ENCODE measurements around the gene CAMK1G. TPM values are rescaled to one million over a fixed set of nuclear protein-coding genes. Genes with fewer than 3 reads are reported as not detected.

The CAMK1G gene
- total and polyA plus RNA-seq, 2 experiments from 2014 or later, result 0.32 to 0.76 TPM

DNA sequence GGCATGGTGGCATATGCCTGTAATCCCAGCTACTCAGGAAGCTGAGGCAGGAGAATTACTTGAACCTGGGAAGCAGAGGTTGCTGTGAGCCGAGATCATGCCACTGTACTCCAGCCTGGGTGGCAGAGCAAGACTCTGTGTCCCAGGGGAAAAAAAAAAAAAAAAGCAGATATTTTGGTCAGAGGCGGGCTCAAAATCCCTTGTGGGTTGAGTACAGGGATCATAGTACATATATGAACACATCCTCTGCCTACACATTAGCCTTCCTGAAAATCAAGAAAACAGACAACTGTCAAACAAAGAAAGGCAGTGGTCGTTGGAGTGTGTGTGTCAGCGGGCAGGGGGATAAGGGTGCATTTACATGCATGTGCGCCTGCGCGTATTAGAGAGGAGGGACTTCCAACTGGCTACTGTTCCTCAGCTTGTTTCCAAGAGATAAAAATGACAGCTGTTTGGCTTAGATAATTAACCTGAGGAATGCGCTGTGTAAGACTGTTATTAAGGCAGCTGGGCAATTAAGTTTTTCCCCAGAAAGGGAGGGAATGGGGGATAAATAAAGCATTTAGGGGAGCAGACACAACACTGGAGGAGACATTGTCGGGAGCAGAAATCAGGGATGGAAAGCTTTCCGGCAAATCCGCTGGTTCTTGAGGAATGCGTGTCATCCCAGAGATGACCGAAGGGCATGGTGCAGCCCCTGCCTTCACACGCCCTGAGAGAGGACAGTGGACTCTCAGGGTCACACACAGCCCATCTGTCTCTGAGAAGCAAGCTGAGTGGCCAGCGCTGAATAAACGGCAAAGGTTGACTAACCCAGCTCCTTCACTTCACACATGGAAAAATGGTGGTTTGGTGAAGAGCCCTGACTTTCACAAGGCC is 62.3 kb downstream of the CAMK1G start (continued):
- TF ChIP-seq, protein P1, sequence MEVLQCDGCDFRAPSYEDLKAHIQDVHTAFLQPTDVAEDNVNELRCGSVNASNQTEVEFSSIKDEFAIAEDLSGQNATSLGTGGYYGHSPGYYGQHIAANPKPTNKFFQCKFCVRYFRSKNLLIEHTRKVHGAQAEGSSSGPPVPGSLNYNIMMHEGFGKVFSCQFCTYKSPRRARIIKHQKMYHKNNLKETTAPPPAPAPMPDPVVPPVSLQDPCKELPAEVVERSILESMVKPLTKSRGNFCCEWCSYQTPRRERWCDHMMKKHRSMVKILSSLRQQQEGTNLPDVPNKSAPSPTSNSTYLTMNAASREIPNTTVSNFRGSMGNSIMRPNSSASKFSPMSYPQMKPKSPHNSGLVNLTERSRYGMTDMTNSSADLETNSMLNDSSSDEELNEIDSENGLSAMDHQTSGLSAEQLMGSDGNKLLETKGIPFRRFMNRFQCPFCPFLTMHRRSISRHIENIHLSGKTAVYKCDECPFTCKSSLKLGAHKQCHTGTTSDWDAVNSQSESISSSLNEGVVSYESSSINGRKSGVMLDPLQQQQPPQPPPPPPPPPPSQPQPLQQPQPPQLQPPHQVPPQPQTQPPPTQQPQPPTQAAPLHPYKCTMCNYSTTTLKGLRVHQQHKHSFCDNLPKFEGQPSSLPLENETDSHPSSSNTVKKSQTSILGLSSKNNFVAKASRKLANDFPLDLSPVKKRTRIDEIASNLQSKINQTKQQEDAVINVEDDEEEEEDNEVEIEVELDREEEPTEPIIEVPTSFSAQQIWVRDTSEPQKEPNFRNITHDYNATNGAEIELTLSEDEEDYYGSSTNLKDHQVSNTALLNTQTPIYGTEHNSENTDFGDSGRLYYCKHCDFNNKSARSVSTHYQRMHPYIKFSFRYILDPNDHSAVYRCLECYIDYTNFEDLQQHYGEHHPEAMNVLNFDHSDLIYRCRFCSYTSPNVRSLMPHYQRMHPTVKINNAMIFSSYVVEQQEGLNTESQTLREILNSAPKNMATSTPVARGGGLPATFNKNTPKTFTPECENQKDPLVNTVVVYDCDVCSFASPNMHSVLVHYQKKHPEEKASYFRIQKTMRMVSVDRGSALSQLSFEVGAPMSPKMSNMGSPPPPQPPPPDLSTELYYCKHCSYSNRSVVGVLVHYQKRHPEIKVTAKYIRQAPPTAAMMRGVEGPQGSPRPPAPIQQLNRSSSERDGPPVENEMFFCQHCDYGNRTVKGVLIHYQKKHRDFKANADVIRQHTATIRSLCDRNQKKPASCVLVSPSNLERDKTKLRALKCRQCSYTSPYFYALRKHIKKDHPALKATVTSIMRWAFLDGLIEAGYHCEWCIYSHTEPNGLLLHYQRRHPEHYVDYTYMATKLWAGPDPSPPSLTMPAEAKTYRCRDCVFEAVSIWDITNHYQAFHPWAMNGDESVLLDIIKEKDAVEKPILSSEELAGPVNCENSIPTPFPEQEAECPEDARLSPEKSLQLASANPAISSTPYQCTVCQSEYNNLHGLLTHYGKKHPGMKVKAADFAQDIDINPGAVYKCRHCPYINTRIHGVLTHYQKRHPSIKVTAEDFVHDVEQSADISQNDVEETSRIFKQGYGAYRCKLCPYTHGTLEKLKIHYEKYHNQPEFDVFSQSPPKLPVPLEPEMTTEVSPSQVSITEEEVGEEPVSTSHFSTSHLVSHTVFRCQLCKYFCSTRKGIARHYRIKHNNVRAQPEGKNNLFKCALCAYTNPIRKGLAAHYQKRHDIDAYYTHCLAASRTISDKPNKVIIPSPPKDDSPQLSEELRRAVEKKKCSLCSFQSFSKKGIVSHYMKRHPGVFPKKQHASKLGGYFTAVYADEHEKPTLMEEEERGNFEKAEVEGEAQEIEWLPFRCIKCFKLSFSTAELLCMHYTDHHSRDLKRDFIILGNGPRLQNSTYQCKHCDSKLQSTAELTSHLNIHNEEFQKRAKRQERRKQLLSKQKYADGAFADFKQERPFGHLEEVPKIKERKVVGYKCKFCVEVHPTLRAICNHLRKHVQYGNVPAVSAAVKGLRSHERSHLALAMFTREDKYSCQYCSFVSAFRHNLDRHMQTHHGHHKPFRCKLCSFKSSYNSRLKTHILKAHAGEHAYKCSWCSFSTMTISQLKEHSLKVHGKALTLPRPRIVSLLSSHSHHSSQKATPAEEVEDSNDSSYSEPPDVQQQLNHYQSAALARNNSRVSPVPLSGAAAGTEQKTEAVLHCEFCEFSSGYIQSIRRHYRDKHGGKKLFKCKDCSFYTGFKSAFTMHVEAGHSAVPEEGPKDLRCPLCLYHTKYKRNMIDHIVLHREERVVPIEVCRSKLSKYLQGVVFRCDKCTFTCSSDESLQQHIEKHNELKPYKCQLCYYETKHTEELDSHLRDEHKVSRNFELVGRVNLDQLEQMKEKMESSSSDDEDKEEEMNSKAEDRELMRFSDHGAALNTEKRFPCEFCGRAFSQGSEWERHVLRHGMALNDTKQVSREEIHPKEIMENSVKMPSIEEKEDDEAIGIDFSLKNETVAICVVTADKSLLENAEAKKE (CRISPR knock-in tag; IDR thresholded peaks at IDR 0.05), result no peak
- TF ChIP-seq CREB1 (CRISPR knock-in tag; IDR thresholded peaks at IDR 0.05; ENCODE audit: low read depth) (no peak), EZH2 (IDR thresholded peaks at IDR 0.05; ENCODE audit: low read depth, unreplicated experiment) (no peak), ZNF331 (CRISPR knock-in tag; IDR thresholded peaks at IDR 0.05; ENCODE audit: low read depth) (no peak), EZH2phosphoT487 (IDR thresholded peaks at IDR 0.05; ENCODE audit: unreplicated experiment) (no peak), STAT1 (IDR thresholded peaks at IDR 0.05; ENCODE audit: unreplicated experiment) (no peak), POLR2AphosphoS5 (IDR thresholded peaks at IDR 0.05; ENCODE audit: low read depth) (no peak), JUNB (IDR thresholded peaks at IDR 0.05; ENCODE audit: unreplicated experiment) (no peak)
- TF ChIP-seq, protein P2, sequence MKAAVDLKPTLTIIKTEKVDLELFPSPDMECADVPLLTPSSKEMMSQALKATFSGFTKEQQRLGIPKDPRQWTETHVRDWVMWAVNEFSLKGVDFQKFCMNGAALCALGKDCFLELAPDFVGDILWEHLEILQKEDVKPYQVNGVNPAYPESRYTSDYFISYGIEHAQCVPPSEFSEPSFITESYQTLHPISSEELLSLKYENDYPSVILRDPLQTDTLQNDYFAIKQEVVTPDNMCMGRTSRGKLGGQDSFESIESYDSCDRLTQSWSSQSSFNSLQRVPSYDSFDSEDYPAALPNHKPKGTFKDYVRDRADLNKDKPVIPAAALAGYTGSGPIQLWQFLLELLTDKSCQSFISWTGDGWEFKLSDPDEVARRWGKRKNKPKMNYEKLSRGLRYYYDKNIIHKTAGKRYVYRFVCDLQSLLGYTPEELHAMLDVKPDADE (IDR thresholded peaks at IDR 0.05), result no peak
- TF ChIP-seq, protein P3, sequence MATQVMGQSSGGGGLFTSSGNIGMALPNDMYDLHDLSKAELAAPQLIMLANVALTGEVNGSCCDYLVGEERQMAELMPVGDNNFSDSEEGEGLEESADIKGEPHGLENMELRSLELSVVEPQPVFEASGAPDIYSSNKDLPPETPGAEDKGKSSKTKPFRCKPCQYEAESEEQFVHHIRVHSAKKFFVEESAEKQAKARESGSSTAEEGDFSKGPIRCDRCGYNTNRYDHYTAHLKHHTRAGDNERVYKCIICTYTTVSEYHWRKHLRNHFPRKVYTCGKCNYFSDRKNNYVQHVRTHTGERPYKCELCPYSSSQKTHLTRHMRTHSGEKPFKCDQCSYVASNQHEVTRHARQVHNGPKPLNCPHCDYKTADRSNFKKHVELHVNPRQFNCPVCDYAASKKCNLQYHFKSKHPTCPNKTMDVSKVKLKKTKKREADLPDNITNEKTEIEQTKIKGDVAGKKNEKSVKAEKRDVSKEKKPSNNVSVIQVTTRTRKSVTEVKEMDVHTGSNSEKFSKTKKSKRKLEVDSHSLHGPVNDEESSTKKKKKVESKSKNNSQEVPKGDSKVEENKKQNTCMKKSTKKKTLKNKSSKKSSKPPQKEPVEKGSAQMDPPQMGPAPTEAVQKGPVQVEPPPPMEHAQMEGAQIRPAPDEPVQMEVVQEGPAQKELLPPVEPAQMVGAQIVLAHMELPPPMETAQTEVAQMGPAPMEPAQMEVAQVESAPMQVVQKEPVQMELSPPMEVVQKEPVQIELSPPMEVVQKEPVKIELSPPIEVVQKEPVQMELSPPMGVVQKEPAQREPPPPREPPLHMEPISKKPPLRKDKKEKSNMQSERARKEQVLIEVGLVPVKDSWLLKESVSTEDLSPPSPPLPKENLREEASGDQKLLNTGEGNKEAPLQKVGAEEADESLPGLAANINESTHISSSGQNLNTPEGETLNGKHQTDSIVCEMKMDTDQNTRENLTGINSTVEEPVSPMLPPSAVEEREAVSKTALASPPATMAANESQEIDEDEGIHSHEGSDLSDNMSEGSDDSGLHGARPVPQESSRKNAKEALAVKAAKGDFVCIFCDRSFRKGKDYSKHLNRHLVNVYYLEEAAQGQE (IDR thresholded peaks at IDR 0.05; ENCODE audit: unreplicated experiment), result no peak
